Activated CD8-positive, alpha-beta memory T cell treated with anti-CD3 and anti-CD28 coated beads for 4 hours (primary cell): ENCODE data around the gene PFDN6.

Experiments used
- DNase-seq, 2 donors: peaks; one replicate each; pipeline ENCODE4 v3.0.0-alpha.2; 2020; ENCODE audit warnings: low read depth in 2 of 2

The PFDN6 gene

DNA sequence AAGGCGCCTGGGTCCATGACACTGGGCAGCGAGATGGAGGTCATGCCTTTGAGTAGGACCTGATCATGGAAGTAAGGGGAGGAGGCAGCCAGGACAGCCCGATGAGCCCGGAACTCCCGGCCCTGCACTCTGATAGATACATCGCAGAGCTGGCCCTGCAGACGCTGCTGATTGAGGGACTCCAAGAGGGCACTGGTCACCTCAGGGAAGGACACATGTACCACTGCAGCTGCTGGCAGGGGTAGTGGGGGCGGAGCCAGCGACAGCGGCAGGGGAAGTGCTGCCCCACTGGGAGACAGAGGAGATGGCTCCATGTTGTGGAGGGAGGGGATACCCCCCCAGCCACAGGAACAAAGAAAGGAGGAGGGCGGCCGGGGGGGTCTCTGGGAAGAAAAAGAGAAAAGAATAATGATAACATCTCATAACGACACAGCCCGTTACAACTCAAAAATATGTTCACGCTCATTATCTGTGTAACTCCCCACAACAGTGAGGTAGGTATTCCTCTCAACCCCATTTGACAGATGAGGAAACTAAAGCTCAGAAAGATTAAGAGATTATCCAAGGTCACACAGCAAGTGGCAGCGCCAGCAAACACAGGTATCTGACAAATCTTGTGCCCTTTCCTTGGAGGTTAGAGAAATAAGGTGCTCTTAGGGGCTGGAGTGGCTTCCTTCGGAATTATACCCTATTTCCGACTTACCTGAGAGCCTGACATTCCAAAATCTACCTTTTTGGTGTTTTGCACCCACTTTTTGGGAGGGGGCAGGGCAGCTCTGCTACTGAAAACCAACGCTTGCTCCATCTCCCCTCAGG is 27.4 kb downstream of the PFDN6 start:
- no peak for DNase-seq

DNA sequence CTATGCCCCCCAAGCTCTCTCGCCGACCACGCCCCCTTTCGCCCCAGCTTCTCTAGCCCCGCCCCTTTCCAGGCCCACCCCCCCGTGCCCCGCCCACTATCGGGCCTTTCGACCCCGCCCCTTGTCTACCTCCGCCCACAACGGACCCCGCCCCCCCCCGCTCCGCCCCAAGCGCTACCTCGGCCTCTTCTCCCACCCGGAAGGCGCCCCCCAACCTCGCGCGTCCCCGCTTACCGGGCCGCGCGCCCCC is 27.9 kb downstream of the PFDN6 start:
- peak in 1 of 2 donors; percentile 57 for DNase-seq

DNA sequence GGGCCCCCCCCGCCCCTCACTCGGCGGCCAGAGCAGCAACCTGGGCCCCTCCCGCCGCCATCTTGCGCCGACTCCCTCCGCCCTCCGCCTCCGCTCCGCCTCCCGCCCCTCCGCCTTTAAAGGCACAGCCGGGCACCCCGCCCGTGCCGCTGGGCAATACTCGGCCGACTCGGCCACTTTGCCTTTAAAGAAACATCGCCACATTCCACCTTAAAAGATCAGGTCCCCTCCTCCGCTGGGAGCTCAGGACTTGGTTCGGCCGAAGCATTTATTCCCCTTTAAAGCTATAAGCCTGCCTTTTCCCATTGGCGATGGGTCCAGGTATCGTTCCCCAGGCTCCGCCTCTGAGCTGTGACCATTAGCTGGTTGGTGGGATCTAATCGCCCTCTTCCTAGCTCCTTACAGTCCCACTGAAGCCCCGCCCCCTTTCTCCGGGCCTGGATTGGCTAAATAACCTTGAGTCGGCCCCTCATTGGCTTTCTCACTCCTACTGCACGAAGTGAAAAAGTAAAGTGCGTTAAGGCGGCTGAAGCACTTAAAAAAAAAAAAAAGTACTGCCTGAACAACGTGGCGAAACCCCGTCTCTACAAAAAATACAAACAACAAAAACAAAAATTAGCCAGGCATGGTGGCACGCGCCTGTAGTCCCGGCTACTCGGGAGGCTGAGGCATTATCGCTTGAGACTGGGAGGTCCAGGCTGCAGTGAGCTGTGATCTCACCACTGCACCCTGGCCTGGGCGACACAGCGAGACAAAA is 28.4 kb downstream of the PFDN6 start, which contains the start of gene ZBTB22:
Gene ZBTB22, minus strand, starts transcription at position 76 of the 757 bp plus-strand sequence. CDS start 828 bp downstream, outside the sequence.
- DNase-seq = peak; percentile 88

DNA sequence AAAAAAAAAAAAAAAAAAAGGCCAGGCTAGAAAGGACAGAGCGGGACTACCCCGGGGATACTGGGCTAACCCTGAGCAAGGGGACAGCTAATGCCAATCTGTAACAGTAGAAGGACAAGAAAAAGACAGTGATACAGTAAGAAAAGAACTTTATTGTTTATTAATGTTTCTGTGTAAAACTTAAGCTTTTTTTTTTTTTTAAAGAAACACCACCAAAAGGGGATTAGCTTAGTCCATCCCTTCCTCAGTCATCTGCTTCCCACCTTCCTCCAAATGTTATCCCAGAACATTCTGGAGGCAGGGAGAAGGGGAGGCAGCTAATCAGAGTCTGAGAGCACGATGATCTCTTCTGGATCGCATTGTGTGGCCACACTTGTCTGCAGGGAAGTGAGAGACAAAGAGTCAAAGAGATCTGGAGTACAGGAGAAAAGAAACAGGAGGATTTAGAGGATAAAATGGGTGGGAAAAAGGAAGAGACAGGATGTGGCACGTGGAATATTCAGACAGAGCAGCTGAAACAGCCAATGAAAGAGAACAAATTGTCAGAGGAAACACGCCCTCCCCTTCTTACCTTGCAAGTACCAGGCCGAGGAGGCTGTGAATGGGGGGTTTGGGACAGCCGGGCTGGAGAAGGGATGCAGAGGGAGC is 29.1 kb downstream of the PFDN6 start:
- DNase-seq = no peak

DNA sequence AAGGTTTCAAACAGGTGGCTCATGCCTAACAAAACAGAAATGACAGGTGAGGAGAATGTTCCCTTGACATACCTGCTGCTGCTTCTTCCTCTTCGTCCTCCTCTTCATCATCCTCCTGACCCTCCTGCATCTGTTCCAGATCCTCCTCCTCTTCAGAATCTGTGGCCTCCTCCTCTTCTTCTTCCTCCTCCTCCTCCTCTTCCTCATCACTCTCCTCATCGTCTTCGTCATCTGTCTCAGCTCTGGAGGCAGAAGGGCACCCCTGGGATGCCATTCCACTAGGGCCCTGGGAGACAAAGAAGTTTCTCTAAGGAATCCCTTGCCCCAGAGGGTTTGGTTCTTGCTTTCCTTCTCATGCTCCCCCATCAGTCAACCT is 30.5 kb downstream of the PFDN6 start:
- DNase-seq = no peak

DNA sequence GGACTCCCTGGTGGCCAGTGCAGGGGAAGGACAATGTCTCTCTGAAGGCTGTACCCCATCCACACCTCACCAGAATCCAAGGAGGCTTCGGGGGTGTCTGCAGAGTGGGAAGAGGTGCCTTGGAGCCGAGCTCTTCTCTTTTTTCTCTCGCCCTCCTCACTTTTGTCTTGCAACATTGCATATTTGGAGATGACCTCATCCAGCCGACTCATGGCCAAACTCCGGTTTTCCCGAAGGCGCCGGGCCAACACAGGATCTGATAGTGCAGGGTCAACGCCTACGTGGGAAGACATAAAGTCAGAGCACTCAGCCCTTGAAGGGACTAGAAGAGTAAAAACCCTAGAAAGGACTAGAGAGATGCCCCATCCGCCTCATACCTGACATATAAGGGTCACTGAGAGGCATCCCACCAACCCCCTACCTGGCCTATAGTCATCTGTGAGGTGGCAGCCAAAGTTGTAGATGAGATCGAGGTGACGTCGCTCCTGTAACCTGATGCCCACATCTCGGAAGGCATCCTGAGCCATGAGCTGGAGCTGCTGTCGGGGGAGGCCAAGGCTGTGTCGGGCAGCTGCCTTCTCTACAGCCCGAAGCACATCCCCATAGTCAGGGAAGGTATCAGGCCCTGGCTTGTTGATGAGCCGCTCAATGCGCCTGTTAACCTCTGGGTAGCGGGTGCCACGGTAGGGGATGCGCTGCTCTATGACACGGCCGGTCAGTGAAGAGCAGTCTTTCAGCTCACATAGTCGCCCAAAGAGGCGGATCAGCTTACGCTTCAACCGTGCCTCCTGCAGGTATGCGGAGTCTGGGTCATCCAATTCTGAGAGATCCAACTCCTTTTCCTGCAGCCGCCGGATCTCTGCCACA is 31.1 kb downstream of the PFDN6 start:
- no peak for DNase-seq

DNA sequence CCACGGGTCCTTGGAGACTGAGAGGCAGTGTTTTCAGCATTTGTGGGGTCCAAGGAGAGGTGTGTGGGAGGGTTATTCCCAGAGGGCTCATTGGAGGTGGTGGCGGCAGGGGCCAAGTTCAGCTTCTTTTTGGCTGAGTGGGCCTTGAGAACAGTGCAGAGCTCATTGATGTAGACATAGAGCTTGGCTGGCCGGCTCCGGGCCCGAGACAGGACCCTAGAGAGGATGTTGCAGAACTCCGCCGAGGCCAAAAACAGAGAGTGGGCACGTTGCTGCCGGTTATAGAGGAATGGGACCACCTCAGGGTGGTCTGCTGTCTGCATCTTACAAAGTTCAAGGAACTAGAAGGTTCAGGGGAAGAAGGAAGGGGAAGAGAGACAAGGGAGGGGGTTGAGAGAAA is 31.8 kb downstream of the PFDN6 start:
- DNase-seq = no peak

DNA sequence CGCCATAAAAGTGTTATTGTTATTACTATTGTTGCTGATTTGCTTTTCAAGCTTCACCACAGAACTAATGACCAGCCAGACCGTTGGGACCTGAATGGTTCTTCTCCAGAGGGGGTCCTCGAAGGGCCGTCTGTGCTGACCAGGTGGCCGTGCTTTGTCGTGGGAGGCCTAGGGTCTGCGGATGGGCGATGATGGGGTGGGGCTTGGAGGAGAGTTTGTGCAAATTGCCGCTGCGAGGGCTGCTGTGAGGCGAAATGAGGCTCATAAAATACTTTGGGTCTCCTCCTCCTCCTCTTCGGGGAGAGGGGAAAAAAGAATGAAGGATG is 34.2 kb downstream of the PFDN6 start:
- DNase-seq = no peak

DNA sequence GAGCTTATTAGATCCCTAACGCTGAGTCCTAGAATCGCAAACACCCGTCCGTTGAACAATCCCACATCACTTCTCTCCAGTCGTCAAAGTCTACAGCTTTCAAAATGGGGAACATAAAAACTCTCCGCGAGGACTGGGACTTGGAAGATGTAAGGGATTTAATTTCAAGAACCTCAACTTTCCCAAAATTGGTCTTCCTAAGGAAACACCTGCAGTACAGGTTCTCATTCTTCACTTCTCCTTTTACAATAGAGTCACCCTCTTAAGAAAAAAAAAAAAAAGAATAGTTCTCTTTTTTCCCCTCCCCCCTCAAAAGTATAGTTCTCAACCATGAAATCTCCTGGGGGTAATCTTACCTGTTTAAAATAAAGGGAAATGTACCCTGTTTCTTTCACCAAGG is 34.7 kb downstream of the PFDN6 start:
- no peak for DNase-seq

DNA sequence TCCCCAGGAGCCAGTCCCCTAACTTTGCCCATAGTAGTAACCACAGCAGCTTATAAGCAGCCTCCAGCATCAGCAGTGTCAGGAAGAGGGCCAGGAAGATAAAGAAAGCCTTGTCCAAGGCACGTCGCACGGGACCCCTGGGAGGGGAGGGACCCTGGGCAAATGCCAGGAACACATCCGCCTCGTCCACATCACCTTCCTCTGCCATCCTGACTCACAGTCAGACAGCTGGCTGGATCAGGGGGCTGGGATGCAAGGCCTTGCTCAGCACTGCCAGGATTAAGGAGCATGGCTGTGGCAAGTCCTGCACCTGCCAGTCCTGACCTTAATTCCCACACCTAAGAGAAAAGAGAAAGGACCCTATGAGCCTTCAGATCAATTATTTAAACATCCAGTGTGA is 39.7 kb downstream of the PFDN6 start:
- no peak for DNase-seq

DNA sequence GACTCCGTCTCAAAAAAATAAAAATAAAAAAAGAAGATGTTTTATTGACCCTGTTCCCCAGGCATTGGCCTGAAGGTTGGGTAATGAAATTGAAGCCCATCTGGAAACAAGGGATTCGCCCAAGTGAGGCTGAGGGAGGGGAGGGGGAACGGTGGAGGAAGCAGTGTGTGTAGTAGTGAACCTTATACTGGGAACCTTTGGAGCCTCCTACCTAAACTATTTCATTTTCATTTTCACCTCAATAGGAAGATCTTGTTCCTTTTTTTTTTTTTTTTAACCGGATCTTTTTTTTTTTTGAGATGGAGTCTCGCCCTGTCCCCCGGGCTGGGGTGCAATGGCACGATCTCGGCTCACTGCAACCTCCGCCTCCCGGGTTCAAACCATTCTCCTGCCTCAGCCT is 41.3 kb downstream of the PFDN6 start:
- DNase-seq = no peak

DNA sequence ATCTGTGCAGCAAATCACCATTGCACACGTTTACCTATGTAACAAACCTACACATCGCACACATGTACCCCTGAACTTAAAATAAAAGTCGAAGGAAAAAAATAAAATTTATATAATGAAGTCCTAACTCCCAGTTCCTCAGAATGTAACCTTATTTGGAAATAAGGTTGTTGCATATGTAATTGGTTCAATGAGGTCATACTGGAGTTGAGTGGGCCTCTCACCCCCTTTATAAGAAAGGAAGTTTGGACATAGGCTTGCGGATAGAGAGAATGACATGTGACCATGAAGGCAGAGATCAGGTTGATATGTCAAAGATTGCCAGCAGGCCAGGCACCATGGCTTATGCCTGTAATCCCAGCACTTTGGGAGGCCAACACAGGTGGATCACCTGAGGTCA is 44.3 kb downstream of the PFDN6 start:
- no peak for DNase-seq

DNA sequence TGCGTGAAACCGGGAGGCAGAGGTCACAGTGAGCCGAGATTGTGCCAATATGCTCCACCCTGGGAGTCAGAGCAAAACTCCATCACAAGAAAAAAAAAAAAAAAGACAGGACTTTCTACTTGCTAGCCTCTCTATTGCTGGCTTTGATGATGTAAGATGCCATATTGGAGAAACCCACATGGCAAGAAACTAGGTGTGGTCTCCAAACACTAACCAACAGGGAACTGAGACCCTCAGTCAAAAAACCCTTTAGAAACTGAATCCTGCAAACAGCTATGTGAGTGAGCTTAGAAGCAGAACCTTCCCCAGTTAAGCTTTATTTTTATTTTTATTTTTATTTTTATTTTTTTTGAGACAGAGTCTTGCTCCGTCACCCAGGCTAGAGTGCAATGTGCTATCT is 46.5 kb downstream of the PFDN6 start:
- DNase-seq = no peak

DNA sequence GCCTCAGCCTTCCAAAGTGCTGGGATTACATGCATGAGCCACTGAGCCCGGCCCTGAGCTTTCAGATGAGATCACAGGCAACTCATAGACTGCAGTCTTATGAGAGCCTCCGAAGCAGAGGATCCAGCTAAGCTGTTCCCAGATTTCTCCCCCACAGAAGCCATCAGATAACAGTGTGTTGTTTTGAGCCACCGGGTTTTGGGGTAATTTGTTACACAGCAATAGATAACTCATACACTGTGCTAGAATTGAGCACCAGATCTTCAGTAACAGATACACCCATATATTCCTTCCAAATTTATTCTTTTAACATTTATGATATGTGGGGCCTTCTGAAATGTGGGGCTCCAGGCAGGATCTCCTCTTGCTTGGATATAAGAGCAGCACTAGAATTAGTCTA is 47.1 kb downstream of the PFDN6 start:
- DNase-seq = no peak

DNA sequence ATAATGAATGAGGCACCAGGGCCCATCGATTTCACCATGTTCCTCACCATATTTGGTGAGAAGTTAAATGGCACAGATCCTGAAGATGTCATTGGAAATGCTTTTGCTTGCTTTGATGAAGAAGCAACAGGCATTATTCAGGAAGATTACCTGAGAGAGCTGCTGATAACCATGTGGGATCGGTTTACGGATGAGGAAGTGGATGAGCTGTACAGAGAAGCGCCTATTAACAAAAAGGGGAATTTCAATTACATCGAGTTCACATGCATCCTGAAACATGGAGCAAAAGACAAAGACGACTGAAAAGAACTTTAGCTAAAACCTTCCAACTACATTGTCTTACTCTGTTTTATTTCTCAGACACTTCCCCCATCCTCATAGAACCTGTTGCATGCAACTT is 49.8 kb downstream of the PFDN6 start:
- no peak for DNase-seq
